GM21447 (cell line): ENCODE measurements around the gene SDCCAG8.

Experiments used
- ATAC-seq: cut with Tn5 transposase; IDR thresholded peaks from one replicate; pipeline ENCODE4 v1.9.1; 2021; ENCODE audit not compliant: unreplicated experiment

SDCCAG8 gene

GRCh38 chr1:243535014-243535413 lies 279.2 kb downstream of the SDCCAG8 start:
- ATAC-seq: no peak

- no peak for ATAC-seq
These were observed 283.8 kb downstream of the SDCCAG8 start for GRCh38 chr1:243539636-243540035.

- no peak for ATAC-seq
These were observed 287.0 kb downstream of the SDCCAG8 start for GRCh38 chr1:243542739-243543415.

GRCh38 chr1:243543501-243543900 lies 287.7 kb downstream of the SDCCAG8 start:
- no peak for ATAC-seq

GRCh38 chr1:243546457-243546856 lies 290.6 kb downstream of the SDCCAG8 start:
- no peak for ATAC-seq

GRCh38 chr1:243547891-243548290 lies 292.1 kb downstream of the SDCCAG8 start:
- ATAC-seq: no peak

GRCh38 chr1:243548516-243548915 lies 292.7 kb downstream of the SDCCAG8 start:
- no peak for ATAC-seq

GRCh38 chr1:243549108-243549507 lies 293.3 kb downstream of the SDCCAG8 start:
- ATAC-seq: no peak
